Activated CD4-positive, alpha-beta T cell treated with anti-CD3 and anti-CD28 coated beads, Interleukin-10, Interleukin-2, amounts not matched to agents 100 ng/mL and 50 ng/mL, durations not matched to agents 16 hours and 8 hours (primary cell): ENCODE data around the gene EPHB1.
A peak's percentile ranks its signal among the peaks of the same experiment; 100 is the strongest.
"Not testable (repeated sequence)": the region's sequence is repeated elsewhere in the genome, so short reads cannot be mapped to it uniquely, and the experiment has no call there.

Experiments used
- DNase-seq: peaks from one replicate; pipeline ENCODE4 v3.0.0-alpha.2; 2020

Gene EPHB1

DNA sequence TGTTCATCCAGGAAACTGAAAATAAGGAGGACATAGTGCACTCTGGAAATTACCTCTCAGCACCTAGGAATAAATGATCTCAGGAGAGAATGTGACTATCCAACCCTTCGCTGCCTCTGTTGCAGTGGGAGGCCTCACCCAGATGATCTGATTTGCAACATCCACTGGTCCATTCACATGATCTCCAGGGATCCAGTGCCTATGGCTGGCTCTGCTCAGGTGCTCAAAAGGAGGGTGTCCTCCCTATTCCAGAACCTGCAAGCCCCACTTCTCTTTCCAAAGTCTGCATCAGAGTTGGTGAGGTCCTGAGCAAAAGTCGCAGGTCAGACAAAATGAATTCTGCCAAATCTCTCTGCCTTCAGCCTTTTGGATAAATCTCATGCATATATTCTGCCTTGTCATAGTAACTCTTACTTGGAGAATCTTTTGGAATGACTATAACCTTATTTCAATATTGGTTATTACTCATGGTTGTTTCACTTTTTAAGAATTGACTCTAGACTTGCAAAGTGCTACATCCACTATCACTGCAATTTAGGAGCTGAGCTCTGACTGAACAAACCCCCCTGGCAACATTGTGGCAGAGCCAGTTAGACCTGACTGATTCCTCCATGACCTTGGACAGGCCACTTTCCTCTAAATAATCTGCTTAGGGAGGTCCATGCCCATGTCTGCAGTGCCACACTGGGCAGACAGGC, 295.1 kb downstream of the EPHB1 start:
- DNase-seq: peak; percentile 7

DNA sequence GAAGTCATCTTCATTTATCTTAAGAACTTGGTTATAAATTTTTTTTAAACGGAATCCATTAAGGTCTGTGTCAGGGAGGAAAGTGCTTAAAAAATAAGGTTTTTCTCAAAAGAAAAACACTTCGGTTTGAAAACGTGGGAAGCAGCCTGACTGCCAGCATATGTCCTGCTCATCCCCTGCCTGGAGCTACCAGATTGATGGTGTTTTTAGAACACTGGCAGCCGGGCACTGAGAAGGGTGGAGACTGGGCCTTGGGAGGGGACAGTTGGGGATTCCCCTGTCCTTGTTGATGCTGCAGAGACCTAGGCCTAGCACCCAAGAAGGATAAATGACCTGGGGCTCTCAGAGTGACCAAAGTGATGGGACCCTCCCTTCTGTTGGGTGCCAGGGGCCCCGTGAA, 296.9 kb downstream of the EPHB1 start:
- DNase-seq: no peak

DNA sequence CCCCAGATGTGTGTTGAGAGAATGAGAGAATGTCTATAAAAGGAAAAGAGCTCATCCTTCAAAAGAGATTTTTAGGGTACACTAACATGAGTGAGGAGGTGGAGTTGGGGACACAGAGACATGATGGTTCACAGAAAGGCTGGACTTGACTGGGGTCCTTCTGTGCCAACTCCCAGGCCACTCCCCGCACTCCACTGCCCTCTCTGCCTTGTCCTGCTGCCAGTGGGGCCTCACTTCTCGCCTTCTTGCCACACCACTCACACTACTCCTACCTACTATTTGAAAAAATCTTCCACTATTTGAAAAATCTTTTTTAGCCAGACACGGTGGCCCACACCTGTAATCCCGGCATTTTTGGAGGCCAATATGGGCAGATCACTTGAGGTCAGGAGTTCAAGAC, 298.1 kb downstream of the EPHB1 start:
- no peak for DNase-seq

DNA sequence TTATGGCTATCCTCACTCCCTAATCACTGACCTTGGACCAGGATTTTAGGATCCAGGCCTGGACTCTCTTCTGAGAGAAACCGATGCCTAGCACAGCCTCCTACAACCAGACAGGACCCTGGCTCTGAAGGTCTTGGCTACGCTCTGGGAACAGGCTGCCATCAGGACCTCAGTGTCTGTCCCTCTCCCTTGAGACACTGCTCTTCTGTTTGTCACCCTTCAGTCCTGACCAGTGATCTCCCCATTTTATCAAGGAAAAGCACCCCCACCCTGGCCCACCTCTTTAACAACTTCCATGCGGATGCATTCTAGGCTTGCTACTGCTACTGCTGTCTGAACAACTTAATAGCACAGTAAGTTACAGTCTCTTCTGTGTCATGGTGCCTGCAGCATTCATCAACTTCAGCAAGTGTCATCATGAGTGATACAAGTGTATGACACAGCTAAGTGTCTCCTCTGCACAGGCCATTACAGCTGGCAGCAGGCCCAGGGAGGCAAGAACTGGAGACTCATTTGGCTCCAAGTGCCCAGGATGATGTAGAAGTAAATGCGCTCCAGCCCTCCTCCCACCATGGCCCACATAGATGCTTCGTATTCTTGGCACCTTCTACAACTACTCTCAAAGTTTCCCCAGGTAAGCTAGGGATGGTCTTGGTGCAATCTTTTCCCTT, 302.4 kb downstream of the EPHB1 start:
- DNase-seq: no peak

DNA sequence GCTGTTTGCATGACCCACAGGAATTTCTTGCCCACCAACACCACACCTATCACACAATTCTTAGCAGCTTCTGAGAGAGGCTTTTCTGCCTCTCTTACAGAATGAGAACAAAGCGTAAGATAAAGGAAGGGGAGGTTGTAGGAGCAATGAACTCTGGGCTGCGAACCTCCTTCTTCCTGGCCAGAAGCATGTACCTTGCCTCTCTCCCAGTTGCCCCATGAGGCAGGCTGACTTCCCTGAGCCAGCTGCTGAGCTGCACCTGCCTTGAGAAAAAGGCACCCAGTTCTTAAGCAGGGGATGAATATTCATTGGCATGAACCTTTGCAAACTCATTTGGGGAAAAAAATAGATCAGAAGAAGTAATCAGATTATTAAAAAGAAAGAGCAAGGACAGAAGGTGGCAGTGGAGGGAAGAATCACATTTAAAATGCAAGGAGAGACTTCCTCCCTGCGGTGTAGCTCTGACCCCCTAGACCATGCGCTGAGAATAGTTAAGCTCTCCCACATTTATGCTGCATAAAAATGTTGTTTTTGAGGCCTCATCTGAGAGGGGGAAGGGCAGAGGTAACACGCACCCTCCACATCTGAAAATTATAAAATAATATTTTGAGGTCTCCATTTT, 304.8 kb downstream of the EPHB1 start:
- no peak for DNase-seq

DNA sequence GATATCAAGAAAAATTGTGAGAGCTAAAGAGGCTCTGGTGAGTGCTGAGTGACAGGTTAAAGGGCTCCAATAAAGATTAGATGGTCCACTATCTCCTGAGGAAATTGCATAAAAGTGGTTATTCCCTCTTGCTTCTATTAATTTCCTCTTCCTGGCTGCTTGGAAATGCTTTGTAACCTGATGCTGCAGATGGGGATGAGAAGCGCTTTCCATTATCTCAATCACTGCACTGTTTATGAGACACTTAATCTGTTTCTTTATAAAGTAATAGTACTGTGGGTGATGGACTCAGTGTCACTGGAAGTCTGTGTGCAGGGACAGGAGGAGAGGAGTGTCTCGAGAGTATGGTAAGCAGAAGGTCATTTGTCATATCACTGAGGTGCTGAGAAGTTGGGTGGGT, 305.3 kb downstream of the EPHB1 start:
- no peak for DNase-seq

DNA sequence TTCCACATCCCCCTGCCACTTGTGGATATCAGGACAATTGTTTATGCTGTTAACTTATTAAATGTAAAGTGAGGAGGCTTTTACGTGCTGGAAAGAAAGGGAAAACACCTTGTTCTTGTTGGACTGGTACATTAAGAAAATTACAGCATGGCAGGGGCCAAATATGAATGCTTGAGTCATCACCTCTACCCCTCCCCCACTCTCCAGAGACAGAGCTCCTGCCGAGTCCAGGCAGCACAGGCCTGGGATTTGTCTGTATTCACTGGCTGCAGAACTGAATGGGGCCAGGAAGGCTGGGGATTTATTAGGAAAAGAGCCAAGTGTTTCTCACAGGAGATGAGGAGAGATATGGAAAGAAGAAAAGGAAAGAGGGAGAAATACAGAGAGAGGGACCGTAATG, 308.9 kb downstream of the EPHB1 start:
- no peak for DNase-seq

DNA sequence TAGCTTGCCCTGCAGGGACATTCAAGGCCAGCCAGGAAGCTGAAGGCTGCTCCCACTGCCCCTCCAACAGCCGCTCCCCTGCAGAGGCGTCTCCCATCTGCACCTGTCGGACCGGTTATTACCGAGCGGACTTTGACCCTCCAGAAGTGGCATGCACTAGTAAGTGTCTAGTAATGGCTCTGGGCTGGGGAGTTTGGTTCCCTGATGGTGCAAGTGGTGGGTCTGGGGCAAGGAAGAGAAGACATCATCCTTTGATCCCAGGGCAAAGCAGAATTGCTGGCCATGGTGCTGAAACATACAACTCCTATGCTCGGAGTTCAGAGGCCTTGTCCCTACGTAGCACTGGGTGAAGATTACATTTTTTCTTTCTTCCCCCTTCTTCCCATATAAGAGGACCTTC, 311.4 kb downstream of the EPHB1 start:
- no peak for DNase-seq

DNA sequence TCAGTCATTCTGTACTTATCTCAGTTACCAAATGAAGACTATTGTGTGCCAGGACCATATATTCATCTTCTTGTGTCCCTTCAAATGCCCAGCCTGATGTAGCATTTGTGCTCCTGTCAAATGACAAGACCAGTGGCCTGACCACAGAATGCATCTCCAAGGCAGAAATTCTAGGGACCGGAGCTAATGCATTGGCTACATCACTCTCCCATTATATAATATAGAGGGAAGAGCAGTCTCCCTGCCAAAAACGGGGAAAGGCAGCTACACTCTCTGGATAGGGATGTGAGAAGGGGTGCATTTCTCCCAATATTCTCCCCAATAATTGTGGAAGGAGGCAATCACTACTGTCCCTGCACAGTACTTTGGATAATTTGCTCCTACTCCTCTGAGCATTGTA, 312.0 kb downstream of the EPHB1 start:
- no peak for DNase-seq

DNA sequence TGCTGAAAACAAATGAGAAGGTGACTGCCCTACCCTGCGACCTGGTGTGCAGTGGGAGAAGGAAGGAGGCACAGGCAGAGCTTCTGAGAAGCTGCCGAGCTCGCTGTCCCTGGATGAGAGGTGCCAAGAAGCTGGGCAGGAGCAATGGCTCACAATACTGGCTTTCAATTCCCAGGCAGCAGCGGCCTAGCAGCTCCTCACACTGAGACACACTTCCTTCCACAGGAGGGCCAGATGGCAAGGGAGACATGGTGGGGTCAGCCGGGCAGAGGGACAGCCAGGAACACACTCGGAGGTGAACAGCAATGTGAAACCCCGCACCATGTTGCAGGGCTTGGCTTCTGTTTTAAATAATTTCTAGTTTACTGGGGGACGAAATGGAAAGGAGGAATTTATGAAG, 314.6 kb downstream of the EPHB1 start:
- DNase-seq: no peak

DNA sequence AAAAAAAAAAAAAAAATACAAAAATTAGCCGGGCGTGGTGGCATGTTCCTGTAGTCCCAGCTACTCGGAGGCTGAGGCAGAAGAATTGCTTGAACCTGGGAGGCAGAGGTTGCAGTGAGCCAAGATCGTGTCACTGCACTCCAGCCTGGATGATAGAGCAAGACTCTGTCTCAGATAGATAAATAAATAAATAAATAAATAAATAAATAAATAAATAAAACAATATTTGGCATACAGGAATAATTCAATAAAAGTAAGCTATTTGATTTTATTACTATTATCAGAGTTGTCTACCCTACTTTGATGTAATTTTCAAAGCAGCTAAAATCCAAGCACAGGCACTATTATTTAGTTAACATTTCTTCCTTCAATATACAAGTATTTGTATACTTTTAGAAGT, 319.5 kb downstream of the EPHB1 start:
- not testable (repeated sequence) for DNase-seq

DNA sequence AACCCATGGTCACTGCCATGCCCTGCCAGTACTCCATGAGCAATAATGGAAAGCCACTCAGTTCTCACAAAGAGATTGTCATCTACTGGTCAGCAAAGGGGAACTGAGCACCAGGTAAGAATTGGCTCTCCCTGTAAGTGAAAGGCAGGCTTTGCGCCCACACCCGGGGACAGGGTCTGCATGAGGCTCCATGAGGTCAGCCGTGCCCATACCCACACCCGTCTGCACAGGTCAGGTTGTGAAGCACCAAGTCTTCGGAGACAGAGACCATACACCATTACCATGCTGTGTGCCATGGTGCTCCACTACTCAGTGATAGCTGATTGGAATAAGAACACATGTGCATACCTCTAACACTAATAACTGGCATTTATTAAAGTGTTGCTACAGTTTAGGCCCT, 322.9 kb downstream of the EPHB1 start:
- DNase-seq: no peak

DNA sequence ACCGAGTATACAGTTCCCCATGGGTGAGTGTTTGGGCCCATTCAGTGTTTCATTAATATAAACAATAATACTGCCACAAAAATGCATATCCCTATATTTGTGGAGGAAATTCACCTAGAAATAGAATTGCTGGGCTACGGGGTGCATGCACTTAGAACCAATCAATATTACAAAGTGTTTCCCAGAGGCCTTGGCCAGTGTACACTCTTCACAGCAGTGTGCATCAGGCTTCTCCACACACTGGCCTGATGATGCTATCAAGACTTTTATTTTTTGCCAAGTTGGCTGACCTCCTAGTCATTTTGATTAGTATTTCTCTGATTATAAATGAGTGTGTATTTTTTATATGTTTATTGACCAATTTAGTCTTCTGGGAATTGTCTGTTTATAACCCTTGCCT, 323.7 kb downstream of the EPHB1 start:
- no peak for DNase-seq

DNA sequence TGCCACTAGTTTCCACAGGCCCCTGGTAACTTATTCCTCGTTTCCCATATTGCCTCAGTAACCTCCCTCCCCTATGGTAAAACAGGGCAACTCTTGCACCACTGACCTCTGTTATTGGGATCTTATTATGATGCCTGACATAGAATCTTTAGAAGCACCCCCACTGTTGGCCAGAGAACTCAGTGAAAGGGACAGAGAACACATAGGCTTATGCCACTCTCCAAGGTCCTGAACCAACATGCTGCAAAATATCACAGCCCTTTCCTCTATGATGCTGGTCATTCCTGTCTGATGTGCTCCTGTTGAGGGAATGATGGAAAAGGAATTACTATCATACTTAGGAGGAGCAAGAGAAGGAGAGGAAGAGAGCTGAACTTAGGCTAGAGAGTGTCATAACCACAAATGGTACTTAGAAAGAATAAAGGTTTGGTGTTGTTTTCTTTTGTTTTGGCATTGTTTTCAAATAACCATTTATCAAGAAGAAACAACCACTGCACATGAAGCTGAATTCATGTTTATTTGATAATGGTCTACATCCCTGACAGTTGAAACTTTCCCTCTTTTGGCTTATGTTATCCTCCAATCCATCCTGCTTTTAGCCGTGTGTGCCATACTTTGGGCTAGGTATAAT, 330.2 kb downstream of the EPHB1 start:
- DNase-seq: peak; percentile 2

DNA sequence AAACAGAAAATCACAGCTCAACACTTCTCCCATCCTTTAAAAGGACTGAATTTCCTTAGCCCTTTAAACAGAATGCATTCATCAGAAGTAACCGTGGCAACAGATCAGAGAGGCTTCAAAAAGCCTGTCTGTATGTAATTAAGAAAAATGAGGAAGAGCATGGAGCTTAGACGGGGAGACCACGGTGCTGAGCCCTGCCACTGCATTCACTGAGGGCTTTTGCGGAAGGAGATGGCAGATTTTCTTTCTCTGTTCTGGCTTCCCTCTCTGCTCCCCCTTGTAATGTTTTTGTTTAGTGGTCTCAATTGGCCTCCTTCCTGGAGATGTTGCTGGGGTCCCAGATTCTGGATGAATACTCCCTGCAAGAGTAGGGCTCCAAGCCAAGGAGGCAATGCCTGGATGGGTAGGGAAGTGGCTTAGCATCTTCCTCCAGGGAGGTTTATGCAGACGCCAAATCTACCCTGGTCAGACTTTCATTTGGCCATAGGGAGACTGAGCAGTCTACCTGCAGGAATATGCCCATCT, 332.9 kb downstream of the EPHB1 start:
- DNase-seq: no peak

DNA sequence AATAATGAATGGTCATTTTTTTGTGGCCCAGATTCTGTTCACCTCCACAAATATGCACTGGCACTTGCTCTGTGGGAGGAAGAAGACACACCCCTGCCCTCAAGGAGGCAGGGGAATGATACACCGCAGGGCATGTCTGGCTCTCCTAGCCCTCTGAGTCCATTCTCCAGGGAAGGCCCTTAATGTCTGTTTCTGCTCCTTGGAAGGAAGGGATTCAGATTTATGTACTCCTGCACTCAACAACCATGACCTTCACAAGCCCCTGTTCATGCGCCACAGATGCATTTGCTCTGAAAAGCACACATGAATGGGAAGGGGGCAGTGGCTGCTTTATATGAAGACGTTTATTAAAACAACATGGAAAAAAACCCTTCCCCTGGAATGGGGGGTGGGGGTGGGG, 333.8 kb downstream of the EPHB1 start:
- DNase-seq: no peak

DNA sequence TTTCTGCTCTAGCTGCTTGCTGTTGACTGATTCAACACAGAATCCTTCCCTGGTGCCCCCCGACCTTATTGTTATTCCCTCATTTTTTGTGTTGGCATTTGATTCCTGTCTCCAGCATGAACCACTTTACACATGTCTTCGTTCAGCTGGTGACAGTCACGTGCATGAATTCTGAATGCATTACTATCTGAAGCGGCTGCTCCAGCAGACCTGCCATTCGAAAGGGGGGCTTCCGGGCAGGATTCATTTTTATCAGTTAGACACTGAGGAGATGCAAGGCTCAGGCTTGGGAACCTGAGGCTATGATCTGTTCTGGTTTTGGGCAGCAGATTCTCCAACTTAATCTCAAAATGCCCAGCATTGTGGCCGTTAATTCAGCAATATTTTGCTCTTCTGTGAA, 336.2 kb downstream of the EPHB1 start:
- no peak for DNase-seq

DNA sequence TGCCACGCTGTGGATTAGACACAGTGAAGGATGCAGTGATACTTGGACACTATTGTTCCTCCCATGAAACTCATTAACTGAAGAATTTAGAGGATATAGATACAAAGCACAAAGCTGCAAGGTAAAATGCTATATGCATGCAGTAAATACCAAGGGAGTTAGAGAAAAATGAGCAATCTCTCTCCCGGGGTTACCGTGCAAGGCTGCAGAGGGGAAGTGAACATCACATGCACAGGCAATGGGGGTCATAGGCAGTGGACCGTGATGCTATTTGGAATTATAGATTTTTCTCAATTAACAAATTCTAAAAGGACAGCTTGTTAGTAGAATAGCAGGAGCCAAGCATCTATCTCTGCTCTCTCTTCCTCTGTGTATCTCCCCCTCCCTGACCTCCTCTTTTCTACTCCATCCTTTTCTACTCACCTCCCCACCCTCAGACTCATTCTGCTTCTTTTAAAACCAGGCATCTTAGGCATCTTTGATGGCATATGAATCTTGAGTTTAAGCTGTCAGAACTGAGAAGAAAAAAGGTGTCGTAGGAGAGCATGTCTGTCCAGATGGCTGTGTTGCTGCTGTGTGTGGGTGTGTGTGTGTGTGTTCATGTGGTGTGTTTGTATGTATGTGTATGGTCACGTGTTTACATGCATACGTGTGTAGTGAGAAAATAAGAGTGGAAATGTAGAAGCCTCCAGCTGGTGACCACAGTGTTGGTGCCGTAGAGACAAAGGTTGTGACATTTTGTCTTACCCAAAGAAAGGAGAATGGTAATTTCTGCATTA, 339.0 kb downstream of the EPHB1 start:
- DNase-seq: no peak

DNA sequence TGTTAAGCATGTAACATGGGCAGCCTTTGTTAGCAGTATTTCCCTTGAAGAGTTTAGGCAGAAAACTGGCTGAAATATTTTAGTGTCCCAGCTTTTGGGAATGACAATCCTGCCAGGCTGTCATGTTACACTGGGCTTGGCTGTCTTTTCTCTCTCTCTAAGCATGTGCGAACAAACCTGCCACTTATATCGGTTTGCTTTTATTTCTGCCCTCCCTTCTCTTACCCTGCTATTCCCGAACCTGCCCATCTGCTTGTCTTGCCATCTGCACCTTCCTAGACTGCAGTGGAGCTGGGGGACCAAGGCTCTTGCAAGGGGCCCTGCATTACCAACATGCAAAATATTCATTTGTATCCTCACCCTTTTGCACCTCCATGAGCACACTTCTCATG, 339.6 kb downstream of the EPHB1 start:
- DNase-seq: no peak

DNA sequence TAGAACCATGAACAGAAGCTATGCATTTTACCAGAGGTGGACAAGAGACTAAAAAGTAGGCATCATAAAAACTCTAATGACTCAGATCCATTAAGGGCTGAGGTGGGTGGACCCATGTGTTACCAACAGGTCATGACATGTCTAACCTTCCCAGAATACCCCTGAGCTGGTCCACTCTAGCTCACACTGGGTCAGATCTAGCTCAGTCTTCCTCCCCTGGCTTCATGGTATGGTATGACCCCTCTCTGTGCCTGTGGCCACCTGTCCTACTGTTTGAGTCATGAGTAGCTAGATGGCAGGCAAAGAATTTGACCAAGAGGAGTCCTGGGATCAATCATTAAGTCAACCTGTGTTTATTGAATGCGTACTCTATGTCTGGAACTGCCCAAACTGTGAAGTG, 340.4 kb downstream of the EPHB1 start:
- no peak for DNase-seq

DNA sequence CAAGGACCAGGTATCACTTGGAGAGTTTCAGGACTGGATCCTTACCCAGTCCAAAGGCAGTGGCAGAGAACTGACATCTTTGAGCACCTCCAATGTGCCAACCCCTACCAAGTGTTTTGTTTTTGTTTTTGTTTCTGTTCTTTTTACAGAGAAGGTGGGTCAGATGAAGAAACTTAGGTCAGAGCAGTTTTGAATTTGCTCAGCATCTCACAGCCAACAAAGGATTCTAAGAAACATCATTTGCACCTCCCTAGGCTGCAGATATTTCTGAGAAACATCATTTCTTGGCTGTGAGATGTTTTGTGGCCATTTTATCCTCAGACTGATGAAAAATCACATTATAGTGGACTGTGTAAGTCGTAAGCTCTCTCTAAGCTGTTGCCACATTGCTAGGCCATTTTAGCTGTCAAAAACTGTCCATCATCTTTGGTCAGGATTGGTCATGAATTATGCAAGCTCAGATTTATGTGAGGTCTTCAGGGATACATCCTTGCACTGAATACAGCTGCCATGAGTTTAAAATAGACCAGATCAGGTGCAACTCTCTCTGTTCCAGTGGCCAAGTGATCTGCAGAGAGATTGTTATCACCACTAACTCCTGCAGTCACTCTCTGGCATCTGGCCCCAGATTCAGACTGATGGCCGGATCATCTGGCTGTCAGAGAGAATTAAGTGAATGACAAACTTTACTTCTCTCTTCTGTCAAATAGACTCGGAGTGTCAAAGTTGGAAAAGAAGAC, 341.5 kb downstream of the EPHB1 start:
- DNase-seq: peak; percentile 46

DNA sequence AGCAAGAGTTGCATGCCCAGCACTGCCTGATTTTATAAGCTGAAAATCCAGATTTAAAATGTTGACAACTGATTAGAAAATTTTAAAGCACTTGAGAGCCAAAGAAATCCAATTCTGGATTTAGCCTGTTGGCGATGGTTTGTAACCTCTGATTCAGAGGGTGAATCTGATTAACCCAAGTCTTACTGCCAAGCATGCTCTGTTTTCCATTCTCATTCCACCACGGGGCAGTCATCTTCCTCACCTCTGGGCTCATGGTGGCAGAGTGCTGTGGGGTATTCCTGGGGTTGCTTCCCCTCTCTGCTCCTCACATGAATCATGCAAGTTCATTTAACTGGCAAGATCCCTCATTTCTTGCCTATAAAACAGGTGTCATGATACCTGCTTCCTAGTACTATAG, 342.2 kb downstream of the EPHB1 start:
- no peak for DNase-seq
